Karpas-422 (cell line): ENCODE measurements around the gene MYO19. TPM values are rescaled to one million over a fixed set of nuclear protein-coding genes. Genes with fewer than 3 reads are reported as not detected.

ENCODE experiments used
- DNase-seq: peaks from one replicate; pipeline ENCODE4 v3.0.0-alpha.2; 2015
- H2AFZ ChIP-seq: fragments of 200-600 bp; sonication (generic); 2 replicates; pipeline ENCODE4 v1.6.1; 2014; ENCODE audit warnings: antibody characterized with exemption, low read length, mixed read lengths
- H3K27ac ChIP-seq: fragments of 200-600 bp; sonication (generic); 2 replicates; pipeline ENCODE4 v1.5.1; 2014; ENCODE audit warnings: mild to moderate bottlenecking, low read length, moderate library complexity
- H3K27me3 ChIP-seq: fragments of 200-600 bp; sonication (generic); 2 replicates; pipeline ENCODE4 v1.6.1; 2014; ENCODE audit warnings: low read length, mixed read lengths
- H3K36me3 ChIP-seq: fragments of 200-600 bp; sonication (generic); 2 replicates; pipeline ENCODE4 v1.6.1; 2014; ENCODE audit warnings: low read length, mixed read lengths; ENCODE audit not compliant: insufficient read depth
- H3K4me1 ChIP-seq: fragments of 200-600 bp; sonication (generic); 2 replicates; pipeline ENCODE4 v1.6.1; 2014; ENCODE audit warnings: mild to moderate bottlenecking, low read length, mixed read lengths
- H3K4me2 ChIP-seq: fragments of 200-600 bp; sonication (generic); 2 replicates; pipeline ENCODE4 v1.6.1; 2014; ENCODE audit warnings: low read length, low read depth, mild to moderate bottlenecking; ENCODE audit not compliant: poor library complexity, severe bottlenecking
- H3K4me3 ChIP-seq: fragments of 200-600 bp; sonication (generic); 2 replicates; pipeline ENCODE4 v1.5.1; 2014; ENCODE audit warnings: mild to moderate bottlenecking, antibody characterized with exemption, low read length, mixed read lengths
- H3K79me2 ChIP-seq: fragments of 200-600 bp; sonication (generic); 2 replicates; pipeline ENCODE4 v1.6.1; 2014; ENCODE audit warnings: mild to moderate bottlenecking, low read length, mixed read lengths
- H3K9ac ChIP-seq: fragments of 200-600 bp; sonication (generic); 2 replicates; pipeline ENCODE4 v1.6.0; 2014; ENCODE audit warnings: low read length
- H3K9me2 ChIP-seq: fragments of 200-600 bp; sonication (generic), shearing (Covaris generic); replicated peaks from 2 replicates; pipeline ENCODE4 v1.6.0; 2014; ENCODE audit warnings: mild to moderate bottlenecking, low read length, moderate library complexity; ENCODE audit not compliant: insufficient read depth
- H3K9me3 ChIP-seq: fragments of 300-700, 200-600 bp; sonication (generic); 2 replicates; pipeline ENCODE4 v1.6.1; 2014; ENCODE audit warnings: low read length, mixed read lengths
- H4K20me1 ChIP-seq: fragments of 200-600 bp; sonication (generic); 2 replicates; pipeline ENCODE4 v1.6.1; 2014; ENCODE audit warnings: mild to moderate bottlenecking, antibody characterized with exemption, low read length, low read depth; ENCODE audit not compliant: insufficient read depth
- total RNA-seq: library from RNA; depleted of rRNA; stranded (reverse); fragments of >200 nt; shearing (Covaris generic); gene quantifications from 2 replicates; pipeline ENCODE4 v1.2.3, GENCODE V29; 2014; ENCODE audit warnings: low replicate concordance

Gene MYO19
- total RNA-seq, 1 experiment from 2014 or later = 50.6 TPM

DNA sequence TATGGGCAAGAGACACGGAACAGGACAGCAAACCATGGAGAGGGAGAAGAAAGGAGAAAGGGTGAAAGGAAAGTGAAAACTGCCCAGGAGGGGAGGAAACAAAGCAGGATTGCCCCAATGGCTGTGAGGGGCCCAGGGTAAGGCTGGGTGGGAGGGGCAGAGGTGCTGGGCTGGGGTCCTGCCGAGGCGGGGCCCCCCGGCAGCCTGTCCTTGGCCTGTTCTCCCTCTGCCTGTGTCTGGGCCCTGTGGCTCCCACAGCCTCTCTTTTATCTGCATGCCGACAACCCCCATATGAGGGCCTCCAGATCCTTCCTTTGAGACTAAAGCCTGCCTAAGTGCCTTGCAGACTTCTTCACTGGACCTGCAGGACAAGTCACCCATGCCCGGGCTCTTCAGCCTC lies 32.7 kb downstream of the MYO19 start:
- H3K9ac ChIP-seq = no peak overlapping the region
- no peak overlapping the region for H3K27ac ChIP-seq
- DNase-seq = no peak
- H3K4me1 ChIP-seq = no peaks in the 10 kb centered on the region
- H3K9me3 ChIP-seq = no peaks in the 10 kb centered on the region
- no peak overlapping the region for H3K4me2 ChIP-seq
- no peak overlapping the region for H2AFZ ChIP-seq
- H3K27me3 ChIP-seq = no peaks in the 10 kb centered on the region
- H3K79me2 ChIP-seq = no peaks in the 10 kb centered on the region
- H4K20me1 ChIP-seq = no peaks in the 10 kb centered on the region
- H3K9me2 ChIP-seq = no peaks in the 10 kb centered on the region
- H3K36me3 ChIP-seq = peaks cover 24% of the 10 kb centered on the region; the same call in 1 of the 2 replicates
- H3K4me3 ChIP-seq = no peak overlapping the region

DNA sequence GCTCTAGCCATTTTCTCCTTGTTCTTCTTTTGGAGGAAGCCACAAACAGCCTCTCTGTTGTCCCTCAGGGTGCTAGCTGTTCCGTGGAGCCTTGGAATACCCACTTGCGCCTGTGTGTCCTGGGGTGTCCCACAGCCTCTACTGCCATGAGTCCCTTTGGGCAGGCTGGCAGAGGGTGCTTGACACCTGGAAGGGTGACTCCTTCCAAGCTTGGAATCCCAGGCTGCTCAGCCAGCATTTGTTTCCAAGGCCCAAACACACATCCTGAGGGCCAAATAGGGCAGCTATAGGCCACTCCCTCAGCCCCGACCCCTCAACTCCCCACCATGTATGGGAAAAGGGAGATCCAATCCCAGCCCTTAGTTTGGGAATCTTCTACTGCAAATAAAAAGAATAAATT lies 33.3 kb downstream of the MYO19 start:
- H3K4me1 ChIP-seq = no peaks in the 10 kb centered on the region
- H3K9me2 ChIP-seq = no peaks in the 10 kb centered on the region
- peaks cover 24% of the 10 kb centered on the region; the same call in 1 of the 2 replicates for H3K36me3 ChIP-seq
- H4K20me1 ChIP-seq = no peaks in the 10 kb centered on the region
- H3K9me3 ChIP-seq = no peaks in the 10 kb centered on the region
- H3K4me3 ChIP-seq = no peak overlapping the region
- no peaks in the 10 kb centered on the region for H3K27me3 ChIP-seq
- no peaks in the 10 kb centered on the region for H3K79me2 ChIP-seq
- no peak overlapping the region for H2AFZ ChIP-seq
- H3K27ac ChIP-seq = no peak overlapping the region
- no peak overlapping the region for H3K4me2 ChIP-seq
- DNase-seq = no peak
- no peak overlapping the region for H3K9ac ChIP-seq

DNA sequence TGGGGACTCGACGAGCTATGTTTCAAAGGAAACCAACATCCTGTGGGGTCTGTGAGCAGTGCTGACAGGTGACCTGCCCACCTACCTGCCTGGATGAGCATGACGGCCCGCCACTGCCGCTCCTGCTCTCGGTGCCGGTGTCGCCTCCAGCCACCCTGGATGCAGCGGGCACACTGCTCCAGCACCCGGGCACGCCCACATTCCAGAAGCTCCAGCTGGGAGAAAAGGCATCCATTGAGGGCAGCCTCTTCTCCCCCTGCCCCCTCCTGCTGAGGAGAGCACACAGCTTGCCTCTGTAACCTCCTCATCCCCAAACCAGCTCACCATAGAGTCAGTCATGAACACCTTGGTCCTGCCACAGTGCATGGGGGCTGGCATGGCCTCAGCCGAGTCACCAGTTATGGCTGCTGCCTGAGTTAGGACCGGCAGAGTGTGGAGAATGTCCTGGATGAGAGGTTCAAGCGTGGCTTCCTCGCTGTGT lies 33.9 kb downstream of the MYO19 start:
- Histone ChIP-seq H3K4me2 (no peak overlapping the region), H4K20me1 (no peaks in the 10 kb centered on the region), H3K79me2 (no peaks in the 10 kb centered on the region), H3K4me1 (no peaks in the 10 kb centered on the region), H3K9me2 (no peaks in the 10 kb centered on the region), H3K4me3 (no peak overlapping the region), H3K9ac (no peak overlapping the region), H3K27ac (no peak overlapping the region), H2AFZ (no peak overlapping the region), H3K27me3 (no peaks in the 10 kb centered on the region), H3K36me3 (peaks cover 29% of the 10 kb centered on the region; the same call in 1 of the 2 replicates), H3K9me3 (no peaks in the 10 kb centered on the region)
- DNase-seq = no peak

DNA sequence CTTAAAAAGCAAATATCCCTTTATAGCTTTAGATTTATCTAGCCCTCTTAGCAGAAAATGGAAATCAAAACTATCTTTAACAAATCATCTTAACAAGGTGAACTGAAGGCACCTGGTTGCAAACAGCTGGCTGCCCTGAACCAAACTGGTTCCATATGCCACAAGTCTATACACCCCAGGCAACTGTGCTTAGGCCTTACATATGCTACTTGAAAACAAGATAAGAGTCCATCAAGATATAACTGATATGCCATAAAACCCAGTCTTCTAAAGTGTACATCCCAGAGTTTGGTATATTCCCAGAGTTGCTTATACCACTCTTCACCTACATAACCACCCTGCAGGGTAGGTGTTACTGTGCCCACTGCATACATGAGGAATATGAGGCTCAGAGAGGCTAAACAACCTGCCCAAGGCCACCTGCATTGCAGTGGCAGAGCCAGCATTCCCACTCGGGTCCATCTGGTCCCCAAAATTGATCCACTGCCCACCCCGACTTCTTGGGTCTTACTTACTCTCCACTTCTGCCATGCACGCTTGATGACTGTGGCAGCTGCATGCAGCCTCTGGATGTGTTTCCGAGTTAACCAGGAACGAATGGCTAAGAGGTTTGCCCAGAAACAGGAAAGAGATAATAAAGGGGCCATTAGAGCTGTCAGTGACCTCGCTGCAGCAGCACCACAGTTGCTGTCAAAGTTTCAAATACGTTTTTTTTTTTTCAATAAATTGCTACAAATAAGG lies 35.9 kb downstream of the MYO19 start:
- H3K79me2 ChIP-seq = no peaks in the 10 kb centered on the region
- H3K9ac ChIP-seq = no peak overlapping the region
- DNase-seq = no peak
- H3K4me2 ChIP-seq = no peak overlapping the region
- no peak overlapping the region for H2AFZ ChIP-seq
- peaks cover 32% of the 10 kb centered on the region for H3K36me3 ChIP-seq
- H3K9me2 ChIP-seq = no peaks in the 10 kb centered on the region
- H3K4me3 ChIP-seq = no peak overlapping the region
- no peaks in the 10 kb centered on the region for H3K27me3 ChIP-seq
- H4K20me1 ChIP-seq = no peaks in the 10 kb centered on the region
- no peak overlapping the region for H3K27ac ChIP-seq
- no peaks in the 10 kb centered on the region for H3K4me1 ChIP-seq
- no peaks in the 10 kb centered on the region for H3K9me3 ChIP-seq

DNA sequence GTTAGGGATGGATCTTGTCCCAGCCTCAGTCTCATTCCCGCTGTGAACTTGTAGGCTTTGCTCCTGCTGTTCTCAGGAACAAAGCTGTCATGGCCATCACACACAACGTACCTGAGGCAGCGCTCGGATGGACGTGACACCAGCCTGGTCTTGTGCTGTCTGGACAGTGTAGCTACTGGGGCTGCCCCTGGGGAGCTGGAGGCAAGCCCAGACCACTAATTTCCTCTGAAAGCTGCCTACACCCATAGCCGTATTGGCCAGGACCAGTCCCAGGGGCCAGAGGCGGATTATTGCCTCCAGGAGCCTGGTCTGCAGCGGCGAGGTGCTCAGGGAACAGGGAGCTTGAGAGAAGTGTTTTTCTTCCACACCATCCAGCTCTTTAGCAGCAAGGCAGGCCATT lies 36.5 kb downstream of the MYO19 start:
- Histone ChIP-seq H3K4me2 (no peak overlapping the region), H3K27me3 (no peaks in the 10 kb centered on the region), H3K9me3 (no peaks in the 10 kb centered on the region), H4K20me1 (no peaks in the 10 kb centered on the region), H3K4me3 (no peak overlapping the region), H3K9me2 (no peaks in the 10 kb centered on the region), H2AFZ (no peak overlapping the region), H3K4me1 (no peaks in the 10 kb centered on the region), H3K79me2 (peaks cover 3% of the 10 kb centered on the region; the same call in 1 of the 2 replicates), H3K27ac (no peak overlapping the region), H3K36me3 (peaks cover 32% of the 10 kb centered on the region), H3K9ac (no peak overlapping the region)
- DNase-seq = no peak

DNA sequence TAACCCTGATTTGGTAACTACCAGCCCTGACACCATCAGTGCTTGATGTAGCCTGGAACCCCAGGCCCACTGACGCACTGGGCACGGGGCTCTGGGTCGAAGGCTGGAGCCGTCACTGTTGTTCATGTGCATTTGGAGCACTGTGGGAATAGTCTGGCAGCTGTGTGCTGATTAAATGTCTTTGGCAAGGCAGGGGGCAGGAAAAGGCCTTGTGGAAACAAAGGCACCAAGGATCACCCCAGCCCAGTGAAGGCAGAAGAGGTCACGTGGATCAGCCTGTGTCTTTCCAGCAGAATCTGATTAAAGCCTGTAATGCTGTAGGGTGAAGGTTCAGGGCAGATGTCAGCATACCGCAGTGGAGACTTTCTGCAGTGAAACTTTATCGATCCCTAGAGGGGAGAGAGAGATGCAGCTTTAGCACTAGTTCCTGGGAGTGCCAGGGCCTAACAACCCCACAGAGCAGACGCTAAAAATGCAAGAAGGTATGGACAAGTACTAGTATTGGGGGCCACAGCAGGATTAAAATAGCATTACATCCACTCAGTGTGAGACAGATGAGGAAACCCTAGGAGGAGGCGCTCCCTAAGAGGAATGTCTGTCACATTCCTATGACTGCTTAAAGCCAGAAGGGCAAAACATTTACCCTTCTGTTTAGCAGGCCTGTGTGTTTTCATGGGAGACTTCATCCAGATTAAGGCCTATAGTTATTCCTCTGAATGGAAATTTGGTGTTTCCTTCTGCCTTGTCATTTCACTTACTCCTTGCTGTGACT lies 38.5 kb downstream of the MYO19 start:
- H3K36me3 ChIP-seq = peaks cover 41% of the 10 kb centered on the region
- H2AFZ ChIP-seq = no peak overlapping the region
- peaks cover 21% of the 10 kb centered on the region for H3K79me2 ChIP-seq
- no peak for DNase-seq
- no peaks in the 10 kb centered on the region for H3K27me3 ChIP-seq
- no peak overlapping the region for H3K9ac ChIP-seq
- no peaks in the 10 kb centered on the region for H3K9me2 ChIP-seq
- H4K20me1 ChIP-seq = no peaks in the 10 kb centered on the region
- H3K4me2 ChIP-seq = no peak overlapping the region
- H3K4me1 ChIP-seq = no peaks in the 10 kb centered on the region
- no peaks in the 10 kb centered on the region for H3K9me3 ChIP-seq
- no peak overlapping the region for H3K27ac ChIP-seq
- H3K4me3 ChIP-seq = no peak overlapping the region

DNA sequence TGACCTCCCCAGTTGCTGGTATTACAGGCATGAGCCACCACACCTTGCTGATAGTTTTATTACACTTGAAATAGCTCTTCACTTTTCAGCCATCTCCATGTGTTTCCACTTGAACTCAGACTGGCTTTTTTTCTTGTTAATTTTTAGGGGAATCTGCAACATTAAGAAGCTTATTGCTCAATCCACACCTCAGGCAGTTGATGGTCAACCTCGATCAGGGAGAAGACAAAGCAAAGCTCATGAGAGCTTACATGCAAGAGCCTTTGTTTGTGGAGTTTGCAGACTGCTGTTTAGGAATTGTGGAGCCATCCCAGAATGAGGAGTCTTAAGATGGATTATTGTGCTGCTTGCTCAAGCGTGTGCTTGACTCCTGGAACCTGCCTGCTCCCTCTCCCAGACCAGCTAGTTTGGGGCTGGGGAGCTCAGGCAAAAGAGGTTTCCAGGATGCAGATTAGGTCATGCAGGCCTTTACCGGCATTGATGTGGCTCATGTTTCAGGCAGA lies 39.5 kb downstream of the MYO19 start:
- Histone ChIP-seq H2AFZ (no peak overlapping the region), H3K36me3 (peaks cover 38% of the 10 kb centered on the region), H3K27ac (no peak overlapping the region), H3K4me1 (no peaks in the 10 kb centered on the region), H3K9ac (no peak overlapping the region), H3K4me3 (no peak overlapping the region), H3K79me2 (peaks cover 31% of the 10 kb centered on the region), H3K9me3 (no peaks in the 10 kb centered on the region), H3K27me3 (no peaks in the 10 kb centered on the region), H3K9me2 (no peaks in the 10 kb centered on the region), H3K4me2 (no peak overlapping the region), H4K20me1 (no peaks in the 10 kb centered on the region)
- no peak for DNase-seq

DNA sequence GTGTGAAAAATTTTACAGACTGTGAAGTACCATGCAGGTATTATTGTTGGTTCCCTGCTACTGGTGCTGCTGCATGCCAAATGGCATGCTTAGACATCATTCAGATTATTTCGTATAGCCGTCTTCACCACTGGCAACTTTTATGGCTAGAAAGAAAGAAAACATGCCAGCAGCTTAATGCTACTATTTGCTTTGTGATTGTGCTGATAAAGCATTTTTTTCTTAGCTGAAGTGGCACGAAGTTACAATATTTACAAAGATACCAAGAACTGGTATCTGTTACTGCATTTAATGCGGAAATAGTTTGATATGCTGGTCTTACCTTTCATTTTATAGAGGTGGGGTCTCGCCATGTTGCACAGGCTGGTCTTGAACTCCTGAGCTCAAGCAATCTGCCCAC lies 40.0 kb downstream of the MYO19 start:
- Histone ChIP-seq H3K4me1 (no peaks in the 10 kb centered on the region), H3K9me3 (no peaks in the 10 kb centered on the region), H2AFZ (no peak overlapping the region), H3K27ac (no peak overlapping the region), H3K79me2 (peaks cover 36% of the 10 kb centered on the region), H3K4me3 (no peak overlapping the region), H4K20me1 (no peaks in the 10 kb centered on the region), H3K9ac (no peak overlapping the region), H3K4me2 (no peak overlapping the region), H3K27me3 (no peaks in the 10 kb centered on the region), H3K9me2 (no peaks in the 10 kb centered on the region), H3K36me3 (peaks cover 40% of the 10 kb centered on the region)
- no peak for DNase-seq
